Measurements from ENCODE around the gene SPG21.

- TF ChIP-seq POLR2AphosphoS5 (IDR thresholded peaks at IDR 0.05; ENCODE audit: low read depth, low read length) (no peak), POLR2A (IDR thresholded peaks at IDR 0.05; ENCODE audit: low read depth, low read length) (no peak)
These were observed 7.4 kb upstream of the SPG21 start for GRCh38 chr15:64997066-64997465.
